ENCODE measurements around the gene CRADD.
A peak's percentile ranks its signal among the peaks of the same experiment; 100 is the strongest.
"Not testable (repeated sequence)": the region's sequence is repeated elsewhere in the genome, so short reads cannot be mapped to it uniquely, and the experiment has no call there.

CRADD gene

DNA sequence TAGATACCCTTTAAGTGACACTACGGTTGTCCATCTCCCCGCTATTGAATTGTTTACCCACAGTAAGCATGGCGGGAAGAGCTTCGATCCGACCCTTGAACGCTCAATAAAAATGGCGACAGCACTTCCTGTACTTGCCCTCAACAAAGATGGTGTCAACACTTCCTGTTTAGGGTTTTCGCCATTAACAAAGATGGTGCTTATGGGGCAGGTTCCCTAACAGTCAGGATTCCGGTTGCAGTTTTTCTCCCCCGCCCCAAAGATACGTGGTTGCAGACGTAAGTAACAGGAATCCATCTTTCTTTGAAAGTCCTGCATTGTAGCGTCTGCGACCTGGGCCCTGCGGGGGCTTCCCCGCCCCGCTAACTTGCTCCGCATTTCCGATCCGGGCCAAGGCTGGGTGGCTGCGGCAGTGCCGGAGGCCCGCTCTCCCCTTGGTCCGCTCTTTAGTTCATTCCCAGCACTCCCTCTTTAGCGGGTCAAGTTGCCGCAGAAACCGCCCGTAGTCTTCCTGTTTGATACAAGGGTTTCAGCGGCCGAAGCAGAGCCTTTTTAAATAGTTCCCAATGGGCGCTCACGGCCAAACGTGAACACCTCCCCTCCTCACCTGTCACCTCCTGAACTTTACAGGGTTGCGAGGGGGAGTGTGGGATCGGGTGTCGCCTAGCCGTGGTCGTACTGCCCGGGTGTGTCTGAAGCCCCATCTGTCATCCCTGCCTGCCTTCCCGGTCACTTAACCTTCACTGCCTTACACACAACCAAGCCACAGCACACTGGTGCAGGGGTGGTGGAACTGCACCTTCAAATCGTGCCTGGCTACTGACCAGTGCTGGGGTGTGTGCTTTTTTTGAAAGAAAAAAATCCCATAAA is at the start of gene CRADD:
TSS of gene CRADD (plus strand) at position 181 of the 870 bp plus-strand sequence.
- Mint-ChIP-seq H3K27ac (peak within 1 kb of the TSS; percentile 99), H3K9me3 (peaks cover 5% of the 10 kb centered on the region), H3K4me3 (peak within 1 kb of the TSS; percentile 92), H3K27me3 (ENCODE audit: low read depth) (peaks cover 10% of the 10 kb centered on the region), H3K4me1 (ENCODE audit: low read depth) (peaks cover 39% of the 10 kb centered on the region), H3K36me3 (ENCODE audit: low read depth) (peaks cover 14% of the 10 kb centered on the region)

DNA sequence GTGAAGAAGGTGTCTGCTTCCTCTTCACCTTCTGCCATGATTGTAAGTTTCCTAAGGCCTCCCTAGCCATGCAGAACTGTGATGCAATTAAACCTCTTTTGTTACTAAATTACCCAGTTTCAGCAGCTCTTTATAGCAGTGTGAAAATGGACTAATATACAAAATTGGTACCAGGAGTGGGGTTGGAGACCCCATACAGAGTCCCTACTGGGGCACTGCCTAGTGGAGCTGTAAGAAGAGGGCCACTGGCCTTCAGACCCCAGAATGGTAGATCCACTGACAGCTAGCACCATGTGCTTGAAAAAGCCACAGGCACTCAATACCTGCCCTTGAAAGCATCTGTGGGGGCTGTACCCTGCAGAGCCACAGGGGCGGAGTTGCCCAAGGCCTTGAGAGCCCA is 44.8 kb upstream of the CRADD start:
- H3K36me3 Mint-ChIP-seq (ENCODE audit: low read depth) = peaks cover 2% of the 10 kb centered on the region
- peaks cover 14% of the 10 kb centered on the region for H3K27me3 Mint-ChIP-seq (ENCODE audit: low read depth)
- H3K4me1 Mint-ChIP-seq (ENCODE audit: low read depth) = peaks cover 1% of the 10 kb centered on the region
- H3K4me3 Mint-ChIP-seq = no peak overlapping the region
- H3K27ac Mint-ChIP-seq = no peak overlapping the region
- peaks cover 26% of the 10 kb centered on the region for H3K9me3 Mint-ChIP-seq

DNA sequence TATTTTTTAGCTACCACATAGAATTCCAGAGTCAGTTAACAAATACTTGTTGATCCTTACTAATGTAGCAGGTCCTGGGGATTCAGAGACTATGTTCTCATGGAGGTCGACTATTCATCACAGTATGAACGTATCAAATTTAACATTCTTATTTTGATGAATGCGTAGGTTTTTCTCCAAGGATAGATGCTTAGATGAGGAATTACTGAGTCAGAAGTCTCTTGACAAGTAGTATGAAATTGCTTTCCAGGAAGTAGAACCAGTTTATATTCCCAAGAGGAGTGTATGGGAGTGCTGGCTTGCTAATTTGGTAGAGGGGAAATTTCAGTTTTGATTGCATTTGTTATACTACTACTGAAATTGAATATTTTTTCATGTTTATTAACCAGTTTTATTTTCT is 42.8 kb upstream of the CRADD start:
- H3K27me3 Mint-ChIP-seq (ENCODE audit: low read depth) = peaks cover 29% of the 10 kb centered on the region
- H3K9me3 Mint-ChIP-seq = peaks cover 23% of the 10 kb centered on the region
- H3K36me3 Mint-ChIP-seq (ENCODE audit: low read depth) = peaks cover 2% of the 10 kb centered on the region
- H3K4me3 Mint-ChIP-seq = no peak overlapping the region
- H3K4me1 Mint-ChIP-seq (ENCODE audit: low read depth) = peaks cover 1% of the 10 kb centered on the region
- no peak overlapping the region for H3K27ac Mint-ChIP-seq

DNA sequence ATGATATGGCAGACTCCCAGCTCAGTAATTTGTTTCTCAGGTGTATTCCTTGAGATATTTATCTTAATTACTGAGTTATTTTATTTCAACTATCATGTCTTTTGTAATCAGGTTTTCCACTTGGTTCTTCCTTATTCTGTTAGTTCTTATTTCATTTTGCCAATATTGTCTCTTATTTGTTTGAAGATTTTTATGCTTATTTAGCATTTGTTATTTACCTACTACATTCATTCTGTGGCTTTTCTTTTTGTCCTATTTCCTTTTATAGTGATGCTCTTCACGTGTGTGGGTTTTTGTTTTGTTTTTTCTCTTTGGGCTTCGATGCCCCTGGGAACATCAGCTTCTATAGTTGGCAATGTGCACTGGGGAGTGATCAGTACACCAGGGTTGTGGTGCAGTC is 40.5 kb upstream of the CRADD start:
- H3K36me3 Mint-ChIP-seq (ENCODE audit: low read depth) = peaks cover 2% of the 10 kb centered on the region
- no peak overlapping the region for H3K4me3 Mint-ChIP-seq
- peaks cover 22% of the 10 kb centered on the region for H3K9me3 Mint-ChIP-seq
- H3K27me3 Mint-ChIP-seq (ENCODE audit: low read depth) = peaks cover 33% of the 10 kb centered on the region
- H3K27ac Mint-ChIP-seq = no peak overlapping the region
- H3K4me1 Mint-ChIP-seq (ENCODE audit: low read depth) = peaks cover 1% of the 10 kb centered on the region

DNA sequence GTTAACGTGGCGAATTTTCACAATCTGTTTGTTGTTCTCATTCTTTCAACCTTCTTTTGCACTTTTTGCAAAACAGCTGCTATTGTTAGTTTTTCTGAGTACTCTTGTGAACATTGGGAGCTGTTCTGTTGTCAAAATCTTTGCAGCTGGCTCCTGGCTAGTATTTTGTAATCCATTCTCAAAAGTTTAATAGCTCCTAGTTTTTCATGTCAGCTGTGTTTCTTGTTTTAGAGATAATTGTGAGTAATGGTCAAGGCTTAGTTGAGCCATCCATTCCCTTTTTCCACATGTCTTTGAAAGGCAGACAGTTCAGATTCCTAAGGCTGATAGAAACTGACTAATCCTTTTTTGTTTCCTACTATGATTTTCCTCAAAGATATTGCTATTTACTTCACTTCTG is 39.1 kb upstream of the CRADD start:
- H3K4me1 Mint-ChIP-seq (ENCODE audit: low read depth) = peaks cover 1% of the 10 kb centered on the region
- H3K4me3 Mint-ChIP-seq = no peak overlapping the region
- no peaks in the 10 kb centered on the region for H3K36me3 Mint-ChIP-seq (ENCODE audit: low read depth)
- no peak overlapping the region for H3K27ac Mint-ChIP-seq
- peaks cover 16% of the 10 kb centered on the region for H3K9me3 Mint-ChIP-seq
- peaks cover 33% of the 10 kb centered on the region for H3K27me3 Mint-ChIP-seq (ENCODE audit: low read depth)

DNA sequence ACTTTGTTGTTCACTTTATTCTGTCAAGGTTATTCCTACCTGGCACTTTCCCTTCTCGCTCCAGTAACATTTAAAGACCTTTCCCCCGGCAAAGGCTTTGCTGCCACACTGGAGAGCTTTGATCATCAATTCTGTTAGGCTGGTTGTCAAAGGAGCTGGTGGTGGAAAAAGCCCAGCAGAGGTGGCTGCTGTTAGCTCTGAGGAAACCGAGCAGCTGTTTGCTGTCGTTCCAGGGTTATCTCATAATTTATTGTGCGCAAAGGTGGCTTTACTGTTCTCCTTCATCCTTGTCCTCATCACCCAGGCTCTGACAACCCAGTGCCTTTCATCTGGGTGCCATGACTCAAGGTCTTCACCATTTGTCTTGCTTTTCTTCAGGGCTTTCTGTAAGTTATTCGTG is 38.2 kb upstream of the CRADD start:
- no peak overlapping the region for H3K27ac Mint-ChIP-seq
- peaks cover 35% of the 10 kb centered on the region for H3K27me3 Mint-ChIP-seq (ENCODE audit: low read depth)
- H3K4me1 Mint-ChIP-seq (ENCODE audit: low read depth) = peaks cover 1% of the 10 kb centered on the region
- H3K9me3 Mint-ChIP-seq = peaks cover 12% of the 10 kb centered on the region
- no peaks in the 10 kb centered on the region for H3K36me3 Mint-ChIP-seq (ENCODE audit: low read depth)
- no peak overlapping the region for H3K4me3 Mint-ChIP-seq

DNA sequence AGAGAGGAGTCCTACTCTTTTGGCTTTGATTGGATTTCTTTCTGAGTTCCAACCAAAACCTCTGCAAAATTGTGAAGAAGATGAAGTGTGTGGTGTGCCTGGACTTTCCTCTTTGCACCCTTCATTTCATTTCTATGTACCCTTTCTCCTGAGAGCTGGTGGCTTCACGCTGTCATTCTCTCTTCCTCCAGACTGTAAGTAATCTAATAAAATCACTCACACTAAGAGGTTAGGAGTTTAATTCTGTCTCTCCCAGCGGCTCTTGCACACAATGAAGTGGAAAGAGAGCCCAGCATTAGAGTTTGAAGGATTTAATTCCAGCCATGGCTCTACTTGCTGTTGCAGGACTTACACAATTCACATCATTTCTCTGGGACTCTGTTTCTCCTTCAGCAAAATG is 37.8 kb upstream of the CRADD start:
- H3K4me3 Mint-ChIP-seq = no peak overlapping the region
- peaks cover 39% of the 10 kb centered on the region for H3K27me3 Mint-ChIP-seq (ENCODE audit: low read depth)
- H3K36me3 Mint-ChIP-seq (ENCODE audit: low read depth) = no peaks in the 10 kb centered on the region
- H3K9me3 Mint-ChIP-seq = peaks cover 7% of the 10 kb centered on the region
- H3K27ac Mint-ChIP-seq = no peak overlapping the region
- peaks cover 1% of the 10 kb centered on the region for H3K4me1 Mint-ChIP-seq (ENCODE audit: low read depth)

DNA sequence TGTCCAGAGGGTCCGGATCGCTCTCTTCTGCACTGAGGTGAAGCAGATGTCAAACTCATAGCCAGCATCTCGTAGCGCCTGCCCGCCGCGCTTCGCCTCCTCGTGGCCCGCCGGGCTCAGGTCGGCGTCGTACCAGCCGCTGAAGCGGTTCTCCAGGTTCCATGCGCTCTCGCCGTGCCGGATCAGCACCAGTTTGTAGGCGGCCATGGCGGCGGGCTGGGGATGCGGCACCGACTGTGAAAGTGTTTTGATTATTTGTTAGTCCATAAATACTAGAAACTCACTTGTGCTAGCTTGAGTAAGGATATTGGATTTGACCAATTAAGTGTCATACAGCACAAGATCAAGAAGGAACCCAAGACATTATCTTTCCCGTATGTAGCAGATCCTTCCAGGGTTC is 35.8 kb upstream of the CRADD start:
- H3K36me3 Mint-ChIP-seq (ENCODE audit: low read depth); H3K9me3 Mint-ChIP-seq; H3K4me1 Mint-ChIP-seq (ENCODE audit: low read depth); H3K27ac Mint-ChIP-seq; H3K4me3 Mint-ChIP-seq: not testable (repeated sequence)
- peaks cover 38% of the 10 kb centered on the region for H3K27me3 Mint-ChIP-seq (ENCODE audit: low read depth)

DNA sequence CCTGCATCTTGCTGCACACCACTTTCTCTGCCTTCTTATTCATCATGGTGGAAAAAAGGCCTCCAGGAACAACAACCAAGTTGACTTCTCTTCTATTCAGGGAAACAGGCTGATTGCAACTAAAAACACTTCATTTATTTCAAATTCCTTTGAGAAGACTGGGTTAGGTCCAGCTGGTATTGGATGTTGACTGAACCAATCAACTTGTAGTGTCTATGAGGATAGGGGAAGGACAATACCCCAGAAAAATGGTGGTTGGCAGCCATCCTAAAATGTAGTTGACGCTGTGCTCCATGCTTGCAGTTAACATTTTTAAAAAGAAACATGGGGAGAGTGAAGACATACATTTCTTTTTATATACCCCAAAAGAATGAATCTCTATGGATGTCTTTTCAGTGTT is 34.4 kb upstream of the CRADD start:
- no peak overlapping the region for H3K4me3 Mint-ChIP-seq
- H3K4me1 Mint-ChIP-seq (ENCODE audit: low read depth) = no peaks in the 10 kb centered on the region
- H3K27me3 Mint-ChIP-seq (ENCODE audit: low read depth) = peaks cover 29% of the 10 kb centered on the region
- peaks cover 6% of the 10 kb centered on the region for H3K9me3 Mint-ChIP-seq
- no peak overlapping the region for H3K27ac Mint-ChIP-seq
- no peaks in the 10 kb centered on the region for H3K36me3 Mint-ChIP-seq (ENCODE audit: low read depth)

DNA sequence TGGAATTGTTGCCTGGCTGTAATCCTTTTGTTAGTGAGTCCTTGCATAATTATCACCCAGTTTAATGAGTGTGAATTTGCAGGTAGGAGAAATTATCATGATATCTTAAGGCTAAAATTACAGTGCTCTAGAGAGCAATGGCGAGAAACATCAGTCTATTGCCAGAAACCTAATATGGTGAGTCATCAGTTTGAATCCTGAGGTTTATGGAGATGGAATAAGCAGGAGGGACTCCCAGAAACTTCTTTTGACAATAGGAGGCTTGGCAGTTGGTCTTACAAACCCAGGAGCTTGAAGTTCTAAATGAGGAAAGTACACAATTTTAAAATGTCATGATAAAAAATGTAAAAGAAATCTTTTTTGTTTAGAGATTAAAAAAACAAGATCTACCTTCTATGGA is 31.5 kb upstream of the CRADD start:
- Mint-ChIP-seq H3K27ac (no peak overlapping the region), H3K27me3 (ENCODE audit: low read depth) (peaks cover 12% of the 10 kb centered on the region), H3K9me3 (peaks cover 6% of the 10 kb centered on the region), H3K36me3 (ENCODE audit: low read depth) (no peaks in the 10 kb centered on the region), H3K4me3 (no peak overlapping the region), H3K4me1 (ENCODE audit: low read depth) (no peaks in the 10 kb centered on the region)

DNA sequence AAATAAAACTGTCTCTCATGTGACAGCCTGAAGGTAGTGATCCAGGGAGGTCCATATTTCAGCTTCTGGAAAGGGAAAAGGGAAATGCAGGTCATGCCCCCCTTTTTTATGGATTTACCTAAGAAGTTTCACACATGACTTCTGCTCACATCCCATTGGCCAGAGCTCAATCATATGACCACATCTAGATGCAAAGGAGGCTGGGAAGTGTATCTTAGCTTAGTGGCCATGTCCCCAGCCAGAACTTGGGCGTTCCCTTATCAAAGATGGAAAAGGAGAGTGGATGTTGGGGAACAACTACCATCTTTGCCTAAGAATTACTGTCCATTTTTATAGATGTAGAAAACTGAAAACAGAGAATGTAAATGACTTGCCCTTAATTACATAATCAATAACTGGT is 26.5 kb upstream of the CRADD start:
- H3K4me1 Mint-ChIP-seq (ENCODE audit: low read depth) = no peaks in the 10 kb centered on the region
- H3K36me3 Mint-ChIP-seq (ENCODE audit: low read depth) = no peaks in the 10 kb centered on the region
- no peaks in the 10 kb centered on the region for H3K9me3 Mint-ChIP-seq
- H3K27me3 Mint-ChIP-seq (ENCODE audit: low read depth) = peaks cover 4% of the 10 kb centered on the region
- H3K27ac Mint-ChIP-seq = no peak overlapping the region
- H3K4me3 Mint-ChIP-seq = no peak overlapping the region

DNA sequence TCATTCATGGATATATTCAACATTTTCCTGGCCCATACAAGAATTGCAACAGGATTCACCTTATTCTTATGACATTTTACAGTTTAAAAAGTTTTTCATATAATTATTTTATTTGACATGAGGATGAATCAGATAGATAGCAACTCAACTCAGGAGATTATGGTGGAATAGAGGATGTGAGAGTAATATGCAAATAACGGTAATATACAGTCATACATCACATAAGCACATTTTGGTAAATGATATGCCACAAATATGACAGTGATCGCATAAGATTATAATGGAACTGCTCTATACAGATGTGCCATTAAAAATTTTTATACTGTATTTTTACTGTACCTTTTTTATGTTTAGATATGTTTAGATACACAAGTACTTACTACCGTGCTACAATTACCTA is 24.1 kb upstream of the CRADD start:
- no peaks in the 10 kb centered on the region for H3K36me3 Mint-ChIP-seq (ENCODE audit: low read depth)
- no peak overlapping the region for H3K27ac Mint-ChIP-seq
- no peaks in the 10 kb centered on the region for H3K4me1 Mint-ChIP-seq (ENCODE audit: low read depth)
- H3K9me3 Mint-ChIP-seq = no peaks in the 10 kb centered on the region
- no peaks in the 10 kb centered on the region for H3K27me3 Mint-ChIP-seq (ENCODE audit: low read depth)
- no peak overlapping the region for H3K4me3 Mint-ChIP-seq

DNA sequence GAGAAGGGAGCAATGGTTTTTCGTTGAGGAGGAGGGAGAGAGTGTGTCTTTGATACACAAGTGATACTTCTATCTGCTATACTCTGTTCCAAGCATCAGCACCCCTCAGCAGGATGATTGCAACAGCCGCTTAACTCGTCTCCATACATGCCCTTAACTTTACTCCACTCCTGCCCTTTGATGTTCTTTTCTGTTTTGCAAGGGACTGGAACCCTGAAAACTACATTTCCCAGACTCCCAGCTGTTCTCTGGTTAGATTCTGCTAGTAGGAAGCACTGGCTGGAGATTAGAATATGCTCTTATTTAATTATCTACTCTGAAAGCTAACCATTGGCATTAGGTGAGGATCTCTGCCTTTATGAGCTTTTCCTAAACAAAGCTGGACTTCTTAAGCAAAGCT is 23.5 kb upstream of the CRADD start:
- Mint-ChIP-seq H3K4me3 (no peak overlapping the region), H3K27me3 (ENCODE audit: low read depth) (no peaks in the 10 kb centered on the region), H3K4me1 (ENCODE audit: low read depth) (no peaks in the 10 kb centered on the region), H3K27ac (no peak overlapping the region), H3K9me3 (no peaks in the 10 kb centered on the region), H3K36me3 (ENCODE audit: low read depth) (no peaks in the 10 kb centered on the region)

DNA sequence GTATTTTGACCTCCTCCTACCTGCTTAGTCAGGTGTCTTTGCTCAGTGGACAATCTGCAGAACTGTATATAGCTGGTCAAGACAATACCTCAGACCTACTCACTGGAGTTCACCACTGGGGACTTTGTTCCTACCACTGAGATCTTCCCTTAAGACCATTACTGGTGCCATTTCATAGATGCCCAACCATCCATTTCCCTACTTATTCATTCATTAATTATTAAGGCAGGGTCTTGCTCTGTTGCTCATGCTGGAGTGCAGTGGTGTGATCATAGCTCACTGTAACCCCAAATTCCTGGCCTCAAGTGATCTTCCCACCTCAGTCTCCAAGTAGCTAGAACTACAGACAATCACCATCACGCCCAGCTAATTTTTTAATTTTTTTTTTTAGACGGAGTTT is 22.8 kb upstream of the CRADD start:
- H3K27me3 Mint-ChIP-seq (ENCODE audit: low read depth) = no peaks in the 10 kb centered on the region
- no peaks in the 10 kb centered on the region for H3K36me3 Mint-ChIP-seq (ENCODE audit: low read depth)
- no peaks in the 10 kb centered on the region for H3K4me1 Mint-ChIP-seq (ENCODE audit: low read depth)
- H3K27ac Mint-ChIP-seq = no peak overlapping the region
- no peaks in the 10 kb centered on the region for H3K9me3 Mint-ChIP-seq
- no peak overlapping the region for H3K4me3 Mint-ChIP-seq

DNA sequence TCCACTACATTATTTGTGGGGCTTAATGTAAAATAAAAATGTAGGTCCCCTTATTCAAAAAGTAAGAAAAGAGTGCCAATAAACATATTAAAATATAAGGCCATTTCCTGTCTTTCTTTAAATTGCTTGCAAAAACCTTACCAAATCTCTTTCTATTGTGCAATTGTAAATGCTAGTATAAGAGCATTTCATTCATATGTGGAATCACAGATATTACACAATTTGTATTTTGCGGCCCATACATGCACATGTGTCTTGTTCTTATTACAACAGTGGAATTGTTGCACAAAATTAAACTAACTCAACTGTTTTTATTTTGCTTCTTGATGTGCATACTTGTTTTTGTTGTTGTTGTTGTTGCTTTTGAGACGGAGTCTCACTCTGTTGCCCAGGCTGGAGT is 20.1 kb upstream of the CRADD start:
- Mint-ChIP-seq H3K9me3 (no peaks in the 10 kb centered on the region), H3K36me3 (ENCODE audit: low read depth) (no peaks in the 10 kb centered on the region), H3K27ac (no peak overlapping the region), H3K4me1 (ENCODE audit: low read depth) (no peaks in the 10 kb centered on the region), H3K4me3 (no peak overlapping the region), H3K27me3 (ENCODE audit: low read depth) (no peaks in the 10 kb centered on the region)
